Measurements from ENCODE around the gene CCDC179.

CCDC179 gene

DNA sequence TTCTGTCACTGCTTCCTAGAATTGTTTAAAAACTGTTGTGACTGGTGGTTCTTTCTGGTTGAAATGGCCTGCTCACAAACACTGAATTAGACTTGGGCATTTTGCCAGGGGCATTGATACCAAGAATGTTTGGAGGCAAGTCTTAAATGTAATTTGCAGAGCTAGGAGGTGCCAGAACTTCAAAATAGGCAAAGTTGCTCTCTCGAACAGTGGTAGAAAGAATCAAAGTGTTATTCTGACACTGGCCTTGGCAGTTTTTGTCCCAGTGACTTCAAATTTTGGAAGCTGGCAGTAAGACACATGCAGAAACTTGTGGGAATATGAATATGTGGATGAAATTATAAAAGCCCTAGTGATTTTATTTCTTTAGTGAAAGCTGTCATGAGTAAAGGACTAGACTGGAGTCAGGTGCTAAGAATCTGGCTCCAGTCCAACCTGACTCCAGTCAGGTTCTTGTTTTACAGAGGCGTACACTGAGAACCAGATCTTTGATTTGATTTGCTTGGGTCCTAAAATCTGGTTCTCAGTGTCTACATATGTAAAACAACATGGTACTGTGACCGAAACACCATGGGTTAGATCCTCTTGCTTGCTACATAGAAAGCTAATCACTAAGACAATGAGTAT is 51.6 kb downstream of the CCDC179 start:
- H3K27ac ChIP-seq, result no peak overlapping the region
- TF ChIP-seq, protein P1, sequence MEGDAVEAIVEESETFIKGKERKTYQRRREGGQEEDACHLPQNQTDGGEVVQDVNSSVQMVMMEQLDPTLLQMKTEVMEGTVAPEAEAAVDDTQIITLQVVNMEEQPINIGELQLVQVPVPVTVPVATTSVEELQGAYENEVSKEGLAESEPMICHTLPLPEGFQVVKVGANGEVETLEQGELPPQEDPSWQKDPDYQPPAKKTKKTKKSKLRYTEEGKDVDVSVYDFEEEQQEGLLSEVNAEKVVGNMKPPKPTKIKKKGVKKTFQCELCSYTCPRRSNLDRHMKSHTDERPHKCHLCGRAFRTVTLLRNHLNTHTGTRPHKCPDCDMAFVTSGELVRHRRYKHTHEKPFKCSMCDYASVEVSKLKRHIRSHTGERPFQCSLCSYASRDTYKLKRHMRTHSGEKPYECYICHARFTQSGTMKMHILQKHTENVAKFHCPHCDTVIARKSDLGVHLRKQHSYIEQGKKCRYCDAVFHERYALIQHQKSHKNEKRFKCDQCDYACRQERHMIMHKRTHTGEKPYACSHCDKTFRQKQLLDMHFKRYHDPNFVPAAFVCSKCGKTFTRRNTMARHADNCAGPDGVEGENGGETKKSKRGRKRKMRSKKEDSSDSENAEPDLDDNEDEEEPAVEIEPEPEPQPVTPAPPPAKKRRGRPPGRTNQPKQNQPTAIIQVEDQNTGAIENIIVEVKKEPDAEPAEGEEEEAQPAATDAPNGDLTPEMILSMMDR (IDR thresholded peaks at IDR 0.05), result no peak
- TF ChIP-seq ZFX (IDR thresholded peaks at IDR 0.05; ENCODE audit: borderline replicate concordance), result no peak

DNA sequence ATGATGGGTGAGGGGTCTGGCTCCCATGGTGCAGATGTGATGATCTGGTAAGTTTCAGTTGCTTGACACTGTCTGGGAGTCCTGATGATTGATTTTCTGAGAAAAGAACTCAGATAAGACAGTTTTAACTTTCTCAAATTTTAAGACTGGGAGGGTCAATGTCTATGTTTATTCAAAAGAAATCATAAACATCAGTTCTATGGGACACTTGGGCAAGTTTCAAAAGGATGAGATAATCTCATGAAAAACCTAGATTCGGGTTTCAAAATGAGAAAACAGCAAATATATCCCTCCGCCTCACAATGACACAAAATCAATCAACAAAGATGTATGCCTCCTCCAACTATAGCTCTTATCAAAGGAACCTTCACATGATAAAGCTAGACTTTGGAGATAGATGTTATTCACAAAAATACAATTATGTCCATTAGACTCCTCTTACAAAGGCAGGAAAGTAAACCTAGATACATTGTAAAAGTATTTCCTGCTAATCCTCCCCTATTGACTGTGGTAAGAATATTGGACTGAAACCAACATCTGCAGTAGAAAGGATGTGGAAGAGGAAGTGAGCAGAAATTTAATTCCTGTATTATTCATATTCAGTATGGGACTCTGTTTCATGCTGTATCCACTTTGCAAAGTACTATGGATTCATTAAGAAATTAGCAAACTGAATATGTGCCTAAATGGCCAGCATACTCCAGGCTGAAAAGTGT is 52.3 kb downstream of the CCDC179 start:
- H3K27ac ChIP-seq, result no peak overlapping the region
- TF ChIP-seq, protein P1 (IDR thresholded peaks at IDR 0.05), result no peak
- TF ChIP-seq ZFX (IDR thresholded peaks at IDR 0.05; ENCODE audit: borderline replicate concordance), result no peak

DNA sequence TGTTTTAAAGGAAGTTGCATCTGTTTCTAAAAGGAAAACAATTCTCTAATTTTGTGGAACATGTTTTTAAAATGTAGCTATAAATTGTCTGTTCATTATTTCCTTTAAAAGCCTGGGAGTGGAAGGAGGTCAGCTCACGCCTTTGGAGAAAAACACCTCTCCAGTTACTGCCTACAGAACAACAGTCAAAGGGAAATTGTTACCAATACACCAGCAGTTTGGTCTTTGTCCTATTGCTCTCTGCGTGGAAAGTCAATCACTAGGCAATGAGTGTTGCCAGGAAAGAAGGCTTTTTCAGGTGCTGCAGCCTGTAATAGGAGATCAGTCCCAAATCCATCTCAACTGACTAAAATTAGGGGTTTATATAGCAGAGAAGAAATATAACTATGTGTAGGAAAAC is 52.9 kb downstream of the CCDC179 start:
- no peak for TF ChIP-seq ZFX (IDR thresholded peaks at IDR 0.05; ENCODE audit: borderline replicate concordance)
- TF ChIP-seq, protein P1 (IDR thresholded peaks at IDR 0.05), result no peak
- H3K27ac ChIP-seq, result no peak overlapping the region

DNA sequence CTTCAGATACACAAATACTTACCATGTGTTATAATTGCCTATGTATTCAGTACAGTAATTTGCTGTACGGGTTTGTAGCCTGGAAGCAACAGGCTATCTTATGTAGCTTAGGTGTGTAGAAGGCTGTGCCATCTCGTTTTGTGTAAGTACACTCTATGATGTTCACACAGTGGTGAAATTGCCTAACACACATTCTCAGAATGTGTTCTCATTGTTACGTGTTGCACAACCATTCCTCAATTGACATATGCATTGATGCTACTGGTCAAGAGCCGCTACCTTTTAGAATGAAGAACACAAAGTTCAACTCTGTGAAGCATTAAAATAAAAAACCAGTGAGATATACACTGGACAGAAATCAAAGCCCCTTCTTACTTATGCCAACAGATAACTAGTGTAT is 57.4 kb downstream of the CCDC179 start:
- no peak for TF ChIP-seq ZFX (IDR thresholded peaks at IDR 0.05; ENCODE audit: borderline replicate concordance)
- TF ChIP-seq, protein P1 (IDR thresholded peaks at IDR 0.05), result no peak
- H3K27ac ChIP-seq, result no peak overlapping the region

DNA sequence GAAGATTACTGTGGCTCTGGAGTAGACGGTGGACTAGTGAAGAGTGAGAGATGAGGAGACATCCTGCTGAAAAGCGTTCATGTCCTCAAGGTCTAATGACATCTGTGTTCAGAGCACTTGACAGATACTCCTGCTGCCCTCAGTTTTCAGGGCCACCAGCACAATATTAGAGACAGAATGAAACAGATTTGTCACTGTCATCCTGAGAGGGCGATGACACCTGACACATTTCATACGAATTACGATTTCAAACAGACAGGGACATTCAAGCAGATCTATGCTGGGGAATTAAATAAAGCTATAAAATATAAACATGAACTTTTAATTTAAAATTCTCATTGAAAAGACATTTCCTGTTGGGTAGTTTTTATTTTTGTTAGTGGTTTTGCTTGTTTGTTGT is 59.8 kb downstream of the CCDC179 start:
- TF ChIP-seq ZFX (IDR thresholded peaks at IDR 0.05; ENCODE audit: borderline replicate concordance), result no peak
- TF ChIP-seq, protein P1 (IDR thresholded peaks at IDR 0.05), result no peak
- H3K27ac ChIP-seq, result no peak overlapping the region

DNA sequence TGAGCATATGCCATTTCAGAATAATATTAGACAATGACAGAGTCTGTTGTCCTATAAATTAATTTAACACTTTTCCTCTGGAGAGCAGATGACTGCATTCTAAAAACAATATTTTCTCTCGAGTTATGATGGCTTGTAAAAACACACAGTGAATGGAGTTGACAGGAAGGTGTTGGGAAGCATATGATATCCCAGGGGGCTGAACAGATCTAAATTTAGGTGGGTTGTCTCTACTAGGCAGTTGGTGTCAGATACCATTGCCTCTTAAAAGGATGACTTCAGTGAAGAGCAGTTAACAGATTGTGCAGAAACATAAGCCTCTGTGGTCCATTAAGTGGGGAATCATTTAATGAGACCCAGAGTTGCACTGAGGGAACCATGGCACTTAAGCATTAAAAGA is 61.4 kb downstream of the CCDC179 start:
- no peak overlapping the region for H3K27ac ChIP-seq
- TF ChIP-seq, protein P1 (IDR thresholded peaks at IDR 0.05), result no peak
- TF ChIP-seq ZFX (IDR thresholded peaks at IDR 0.05; ENCODE audit: borderline replicate concordance), result no peak

DNA sequence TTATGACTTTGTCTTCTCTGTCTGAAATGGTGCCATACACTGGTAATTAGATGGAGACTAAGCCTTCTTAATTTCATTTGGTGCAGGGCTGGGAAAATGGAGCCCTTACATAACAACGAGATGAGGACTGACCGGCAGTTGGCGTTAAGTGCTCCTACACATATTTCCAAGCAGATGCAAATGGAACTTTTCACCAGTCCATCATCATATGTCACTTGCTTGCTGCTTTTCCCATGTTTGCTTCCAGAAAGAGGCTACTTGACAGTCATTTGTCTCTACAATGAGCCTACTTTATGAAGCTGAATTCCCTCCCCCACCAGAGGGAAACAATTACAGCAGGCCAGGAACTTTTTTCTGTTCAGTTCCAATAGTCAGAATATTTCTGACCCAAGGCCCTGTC is 63.2 kb downstream of the CCDC179 start:
- no peak overlapping the region for H3K27ac ChIP-seq
- TF ChIP-seq ZFX (IDR thresholded peaks at IDR 0.05; ENCODE audit: borderline replicate concordance), result no peak
- TF ChIP-seq, protein P1 (IDR thresholded peaks at IDR 0.05), result no peak

Measured in 22Rv1 (cell line).